HG02642 (cell line): ENCODE results near the gene IFIH1.
A peak's percentile ranks its signal among the peaks of the same experiment; 100 is the strongest.

Source experiments
- ATAC-seq: cut with Tn5 transposase; IDR thresholded peaks from one replicate; pipeline ENCODE4 v1.9.1; 2021; ENCODE audit warnings: mild to moderate bottlenecking; ENCODE audit not compliant: unreplicated experiment, poor library complexity

The IFIH1 gene

DNA sequence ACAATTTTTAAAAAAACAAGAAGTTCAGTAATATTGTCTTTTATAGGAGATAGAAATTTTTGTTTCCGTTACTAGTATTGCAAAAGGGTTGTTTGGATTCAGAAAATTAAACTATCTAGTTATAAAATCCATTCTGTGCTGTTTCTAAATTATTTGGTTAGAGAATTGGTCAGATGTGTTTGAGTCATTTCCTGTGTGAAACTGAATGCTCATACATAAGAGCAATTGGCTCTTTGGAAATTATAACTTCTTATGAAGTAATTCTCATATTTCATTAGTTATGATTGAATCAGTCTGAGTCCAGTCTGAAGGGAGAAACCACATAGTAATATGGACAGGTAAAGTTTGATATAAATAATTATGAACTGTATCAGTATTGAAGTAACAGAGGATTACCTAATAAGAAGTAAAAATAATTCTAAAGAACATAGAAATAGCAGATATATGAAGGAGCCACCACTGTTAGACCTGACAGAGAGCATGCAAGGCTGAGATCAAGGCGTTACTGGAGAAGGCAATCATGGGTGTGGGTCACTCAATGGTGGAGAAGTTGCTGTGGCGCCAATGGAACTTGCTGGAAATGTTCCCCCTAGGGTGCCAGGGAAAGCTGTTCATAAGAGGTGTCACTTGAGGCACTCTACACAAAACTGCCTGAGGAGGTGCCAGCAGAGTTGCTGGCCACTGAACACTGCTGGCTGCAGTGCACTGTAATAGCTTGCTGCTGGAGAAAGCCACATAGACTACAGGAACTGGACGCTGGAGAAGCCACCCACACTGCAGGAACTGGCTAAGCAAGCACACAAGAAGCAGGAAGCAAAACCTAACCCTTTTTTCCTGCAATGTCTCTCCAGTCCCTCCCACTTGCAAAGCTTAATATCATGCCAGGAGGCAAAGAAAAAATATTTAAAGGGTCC lies 57.2 kb downstream of the IFIH1 start:
- peak; percentile 41 for ATAC-seq

- no peak for ATAC-seq
Measured at GRCh38 chr2:162258686-162259085, 59.8 kb downstream of the IFIH1 start.

- no peak for ATAC-seq
Measured at GRCh38 chr2:162258169-162258568, 60.3 kb downstream of the IFIH1 start.

- no peak for ATAC-seq
Measured at GRCh38 chr2:162257425-162257824, 61.1 kb downstream of the IFIH1 start.

- no peak for ATAC-seq
Measured at GRCh38 chr2:162256591-162256991, 61.9 kb downstream of the IFIH1 start.

DNA sequence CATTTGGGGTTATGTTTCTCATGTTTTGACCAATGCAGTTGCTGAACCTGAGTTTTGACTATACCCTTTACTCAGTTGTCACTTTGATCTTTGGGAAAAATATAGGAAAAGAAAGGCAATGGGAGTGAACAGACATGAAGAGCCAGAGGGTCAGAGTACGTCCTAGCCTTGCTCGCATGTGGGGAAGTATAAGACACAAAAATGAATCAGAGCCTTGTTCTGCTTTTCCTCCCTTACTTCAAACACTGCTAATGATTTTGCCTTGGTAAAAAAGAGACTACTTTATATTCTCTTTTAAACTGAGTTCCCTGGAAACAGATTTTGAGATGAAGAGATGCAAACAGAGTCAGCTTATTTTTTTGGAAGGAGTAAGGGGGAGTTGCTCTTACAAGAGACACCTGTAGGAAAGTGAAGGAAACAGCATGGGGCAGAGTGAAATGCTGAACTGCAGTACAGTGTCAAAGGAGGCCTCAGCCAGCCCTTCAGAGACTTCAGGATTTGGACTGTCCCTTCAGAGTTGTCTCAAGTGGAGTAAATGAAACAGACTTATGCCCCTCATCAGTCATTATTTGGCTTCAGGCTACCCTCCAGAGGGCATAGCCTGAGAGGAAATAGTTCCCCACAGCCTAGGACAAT lies 64.1 kb downstream of the IFIH1 start:
- ATAC-seq = no peak

DNA sequence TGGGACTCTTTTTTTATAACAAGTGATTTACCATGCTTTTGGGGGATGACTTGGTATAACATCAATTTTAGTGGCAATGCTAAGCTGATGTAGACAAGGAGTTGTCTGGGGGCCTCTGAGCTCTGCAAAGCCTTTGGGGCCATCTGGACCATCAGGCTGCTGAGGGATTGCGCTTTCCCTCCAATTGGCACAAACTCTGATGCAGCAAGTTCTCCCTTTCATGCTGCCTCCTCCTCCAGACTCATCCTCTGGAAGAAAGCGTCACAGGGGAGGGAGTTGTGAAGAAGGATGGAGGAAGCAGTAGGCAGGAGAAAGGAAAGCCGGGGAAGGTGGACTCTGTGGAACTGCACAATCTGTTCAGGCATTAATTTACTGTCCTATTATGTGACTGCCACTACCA lies 65.0 kb downstream of the IFIH1 start:
- no peak for ATAC-seq

DNA sequence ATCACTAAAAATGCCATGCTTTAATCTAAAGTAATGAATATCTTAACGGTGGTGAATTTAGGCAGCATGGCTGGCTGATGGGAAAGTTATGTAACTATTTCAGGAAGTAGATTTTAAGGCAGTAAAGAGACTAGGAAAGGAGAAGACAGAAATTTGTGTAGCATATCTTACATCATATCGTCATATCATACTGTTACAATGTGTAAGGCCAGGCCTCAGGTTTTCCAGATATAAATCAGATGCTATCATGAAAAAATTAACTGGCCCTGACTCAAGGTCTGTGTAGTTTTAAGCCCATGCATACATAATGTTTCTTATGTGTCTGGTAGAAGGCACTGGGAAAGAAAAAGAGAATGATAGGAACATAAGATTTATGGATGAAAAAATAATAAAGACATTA lies 66.3 kb downstream of the IFIH1 start:
- ATAC-seq = no peak

- no peak for ATAC-seq
Measured at GRCh38 chr2:162245781-162246180, 72.7 kb downstream of the IFIH1 start.

DNA sequence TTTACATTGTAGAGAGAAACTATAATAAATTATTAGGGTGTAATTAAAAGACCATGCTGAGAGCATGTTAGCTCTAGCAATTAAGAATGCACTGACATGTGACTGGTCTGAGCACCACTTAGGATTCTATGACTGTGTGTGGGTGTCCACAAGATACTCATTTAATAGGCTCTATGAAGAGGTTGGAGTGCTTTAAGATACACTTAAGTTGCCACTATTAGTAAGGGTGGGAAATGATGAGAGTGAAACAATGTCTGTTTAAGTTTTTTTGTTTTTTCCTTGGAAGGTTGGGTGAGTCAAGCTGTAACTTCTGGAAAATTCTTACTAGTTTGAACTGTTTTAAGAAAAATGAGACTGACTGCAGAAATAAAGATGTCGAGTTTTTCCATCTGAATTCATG lies 73.4 kb downstream of the IFIH1 start:
- ATAC-seq = no peak

DNA sequence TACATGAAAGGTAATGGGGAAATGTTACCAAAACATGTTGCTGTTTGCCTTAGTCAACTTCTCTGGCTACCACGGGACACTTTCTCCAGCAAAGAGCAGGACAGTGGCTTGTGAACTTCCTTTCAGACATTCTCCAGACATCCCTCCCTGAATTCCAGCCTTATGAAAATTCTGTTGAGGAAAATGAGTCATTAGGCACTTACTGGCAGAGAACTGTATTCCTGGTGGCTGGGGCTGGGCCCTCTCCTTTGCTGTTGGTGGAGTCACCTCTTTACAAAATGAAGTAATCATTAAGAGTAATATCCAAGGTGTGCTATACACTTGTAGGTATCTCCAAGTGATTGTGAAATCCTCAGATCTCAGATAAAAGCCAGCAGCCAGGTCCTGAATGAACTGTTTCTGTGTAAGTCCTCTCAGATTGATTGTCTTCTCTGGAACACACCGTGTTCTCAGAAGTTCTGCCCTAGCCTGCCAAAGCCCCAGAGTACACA lies 73.9 kb downstream of the IFIH1 start:
- ATAC-seq = no peak

DNA sequence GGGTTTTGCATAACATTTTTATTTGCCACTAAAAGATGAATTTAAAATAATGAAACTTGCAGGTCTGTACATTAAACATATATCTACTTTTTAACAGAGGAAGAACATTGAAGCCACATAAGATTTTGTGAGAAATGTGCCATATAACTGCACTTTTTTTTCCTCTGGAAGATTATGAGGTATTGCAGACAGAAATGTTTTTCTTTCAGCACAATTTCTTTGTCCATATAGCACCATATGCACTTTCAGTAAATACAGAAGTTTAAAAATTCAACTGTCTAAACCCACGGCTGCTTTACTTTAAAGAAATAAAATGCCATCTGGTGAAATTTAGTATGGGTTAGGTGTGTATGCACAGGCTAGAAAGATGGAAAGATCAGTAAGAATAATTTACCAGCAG lies 74.8 kb downstream of the IFIH1 start:
- no peak for ATAC-seq

- no peak for ATAC-seq
Measured at GRCh38 chr2:162243294-162243693, 75.2 kb downstream of the IFIH1 start, which contains the start of gene FAP. FAP (minus strand) TSS chr2:162243445; CDS start chr2:162243327, 118 bp downstream.

DNA sequence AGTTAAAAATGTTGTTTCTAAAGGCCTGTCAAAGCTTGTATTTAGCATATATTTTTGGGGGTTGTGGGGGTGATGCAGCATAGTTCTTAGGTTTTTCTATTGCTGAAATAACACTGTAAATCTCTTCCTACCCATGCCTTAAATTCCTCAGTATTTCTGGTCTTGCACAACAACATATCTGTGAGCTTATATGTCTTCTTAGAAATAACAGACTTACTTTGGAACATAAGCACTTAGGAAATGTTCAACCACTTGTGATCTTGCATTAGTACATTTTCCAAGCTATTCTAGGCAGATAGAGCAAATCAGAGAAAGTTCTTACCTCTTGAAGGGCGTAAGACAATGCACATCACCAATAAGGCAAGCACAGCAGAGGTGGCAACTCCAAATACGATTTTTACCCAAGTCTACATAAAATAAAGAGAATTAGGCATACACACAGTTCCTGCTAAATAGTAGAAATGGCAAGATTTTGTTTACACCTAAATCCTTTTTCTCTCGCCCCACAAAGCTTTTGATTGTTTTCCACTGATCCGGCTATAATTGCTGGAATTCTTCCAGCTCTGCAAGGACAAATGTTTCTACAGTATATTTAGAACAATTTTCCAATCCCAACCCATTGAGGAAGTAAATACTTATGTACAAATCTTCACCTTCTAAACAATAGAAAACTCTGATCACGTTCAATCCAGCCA lies 75.8 kb downstream of the IFIH1 start:
- no peak for ATAC-seq

- ATAC-seq = no peak
Measured at GRCh38 chr2:162241571-162241970, 76.9 kb downstream of the IFIH1 start.

DNA sequence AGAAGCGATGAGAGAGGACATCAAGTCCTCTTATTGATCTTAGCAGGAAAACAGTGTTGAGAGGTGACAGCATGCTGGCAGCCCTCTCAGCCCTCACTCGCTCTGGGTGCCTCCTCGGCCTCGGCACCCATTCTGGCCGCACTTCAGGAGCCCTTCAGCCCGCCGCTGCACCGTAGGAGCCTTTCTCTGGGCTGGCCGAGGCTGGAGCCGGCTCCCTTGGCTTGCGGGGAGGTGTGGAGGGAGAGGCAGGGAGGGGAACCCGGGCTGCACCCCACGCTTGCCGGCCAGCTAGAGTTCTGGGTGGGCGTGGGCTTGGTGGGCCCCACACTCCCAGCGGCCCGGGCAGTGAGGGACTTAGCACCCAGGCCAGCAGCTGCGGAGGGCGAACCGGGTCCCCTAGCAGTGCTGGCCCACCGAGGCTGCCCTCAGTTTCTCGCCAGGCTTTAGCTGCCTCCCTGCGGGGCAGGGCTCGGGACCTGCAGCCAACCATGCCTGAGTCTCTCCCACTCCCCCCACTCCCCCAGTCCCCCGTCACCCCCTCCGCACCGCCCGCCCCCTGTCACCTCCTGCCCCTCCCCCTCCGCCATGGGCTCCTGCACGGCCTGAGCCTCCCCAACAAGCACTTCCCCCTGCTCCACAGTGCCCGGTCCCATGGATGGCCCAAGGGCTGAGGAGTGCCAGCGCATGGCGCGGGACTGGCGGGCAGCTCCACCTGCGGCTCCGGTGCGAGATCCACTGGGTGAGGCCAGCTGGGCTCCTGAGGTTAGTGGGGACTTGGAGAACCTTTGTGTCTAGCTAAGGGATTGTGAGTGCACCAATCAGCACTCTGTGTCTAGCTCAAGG lies 83.6 kb downstream of the IFIH1 start:
- ATAC-seq = no peak

DNA sequence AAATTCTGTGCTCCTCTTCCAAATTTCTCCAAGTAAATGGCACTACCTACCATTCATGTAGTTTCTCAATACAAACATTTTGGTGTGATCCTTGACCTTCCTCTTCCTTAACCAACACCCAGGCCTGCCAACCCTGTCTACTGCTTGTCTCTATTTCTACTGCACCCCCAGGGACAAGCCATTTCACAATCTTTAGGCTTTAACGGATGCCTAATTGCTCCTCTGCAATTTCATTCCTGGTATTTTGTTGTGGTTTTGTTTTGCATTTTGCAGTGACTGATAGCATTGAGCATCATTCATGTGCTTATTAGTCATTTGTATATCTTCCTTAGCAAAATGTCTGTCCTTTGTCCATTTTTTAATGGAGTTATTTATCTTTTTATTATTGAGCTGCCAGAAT lies 85.3 kb downstream of the IFIH1 start:
- ATAC-seq = no peak

GRCh38 chr2:162232671-162233070 lies 85.8 kb downstream of the IFIH1 start:
- ATAC-seq = no peak

GRCh38 chr2:162232027-162232426 lies 86.5 kb downstream of the IFIH1 start:
- ATAC-seq = no peak

- no peak for ATAC-seq
Measured at GRCh38 chr2:162230761-162231160, 87.7 kb downstream of the IFIH1 start.
